Measurements from ENCODE around the gene XRCC6. TPM values are rescaled to one million over a fixed set of nuclear protein-coding genes. Genes with fewer than 3 reads are reported as not detected.
"Not testable (repeated sequence)": the region's sequence is repeated elsewhere in the genome, so short reads cannot be mapped to it uniquely, and the experiment has no call there.

XRCC6 gene
- total RNA-seq, 2 experiments from 2014 or later, result 302 to 308 TPM

GRCh38 chr22:41650821-41651220 is 29.7 kb downstream of the XRCC6 start:
- H3K9me3 Mint-ChIP-seq (ENCODE audit: insufficient read depth), result no peaks in the 10 kb centered on the region
- no peak overlapping the region for H3K4me3 Mint-ChIP-seq
- ChIA-PET POLR2A (no interaction called here), CTCF (interaction anchor here (5.0 kb wide), 1 partner anchor 16 kb away, joined by 40 read pairs; no protein-coding TSS in a partner anchor)
- peaks cover 17% of the 10 kb centered on the region for H3K4me1 Mint-ChIP-seq (ENCODE audit: low read depth)
- peaks cover 51% of the 10 kb centered on the region for H3K36me3 Mint-ChIP-seq (ENCODE audit: low read depth)
- DNase-seq (no peak), ATAC-seq (no peak)
- H3K27me3 Mint-ChIP-seq (ENCODE audit: low read depth), result no peaks in the 10 kb centered on the region
- no peak overlapping the region for H3K27ac Mint-ChIP-seq

DNA sequence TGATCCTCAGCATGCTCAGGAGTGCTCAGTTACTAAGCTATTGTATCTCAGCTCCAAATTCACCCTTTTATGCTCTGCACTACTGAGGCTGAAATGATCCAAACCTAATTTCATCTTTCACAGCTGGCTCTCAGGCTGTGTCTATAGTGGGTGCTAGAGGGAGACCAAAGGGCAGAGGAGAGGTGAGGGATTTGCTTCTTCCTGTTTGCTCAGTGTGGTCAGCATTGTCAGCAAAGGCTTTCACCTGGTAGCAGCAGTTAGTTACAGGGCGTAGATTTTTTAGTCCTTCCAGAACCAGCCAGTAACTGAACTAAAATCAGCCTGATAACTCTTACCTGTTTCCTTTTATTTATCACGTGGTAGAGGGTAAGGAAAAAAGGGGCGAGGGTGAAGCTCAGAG is 33.2 kb downstream of the XRCC6 start:
- peak overlapping the region; percentile 30 for H3K27ac Mint-ChIP-seq
- ChIA-PET POLR2A (interaction anchor here (0.9 to 2.1 kb wide), 2 partner anchors 33 to 35 kb away, joined by 3 to 5 read pairs; partner anchors contain the start of genes DESI1, SNU13 and XRCC6), CTCF (interaction anchor here (5.0 kb wide), 1 partner anchor 12 kb away, joined by 40 read pairs; no protein-coding TSS in a partner anchor)
- no peaks in the 10 kb centered on the region for H3K27me3 Mint-ChIP-seq (ENCODE audit: low read depth)
- H3K9me3 Mint-ChIP-seq (ENCODE audit: insufficient read depth), result no peaks in the 10 kb centered on the region
- H3K4me3 Mint-ChIP-seq, result no peak overlapping the region
- no peak for ATAC-seq
- peaks cover 8% of the 10 kb centered on the region for H3K4me1 Mint-ChIP-seq (ENCODE audit: low read depth)
- no peak for DNase-seq
- H3K36me3 Mint-ChIP-seq (ENCODE audit: low read depth), result peaks cover 59% of the 10 kb centered on the region

- no peaks in the 10 kb centered on the region for H3K9me3 Mint-ChIP-seq (ENCODE audit: insufficient read depth)
- CTCF ChIA-PET, result interaction anchor here (2.1 to 2.8 kb wide), 2 partner anchors 10 to 41 kb away, joined by 5 to 25 read pairs; no protein-coding TSS in a partner anchor
Measured at GRCh38 chr22:41656556-41656955, 35.5 kb downstream of the XRCC6 start.

DNA sequence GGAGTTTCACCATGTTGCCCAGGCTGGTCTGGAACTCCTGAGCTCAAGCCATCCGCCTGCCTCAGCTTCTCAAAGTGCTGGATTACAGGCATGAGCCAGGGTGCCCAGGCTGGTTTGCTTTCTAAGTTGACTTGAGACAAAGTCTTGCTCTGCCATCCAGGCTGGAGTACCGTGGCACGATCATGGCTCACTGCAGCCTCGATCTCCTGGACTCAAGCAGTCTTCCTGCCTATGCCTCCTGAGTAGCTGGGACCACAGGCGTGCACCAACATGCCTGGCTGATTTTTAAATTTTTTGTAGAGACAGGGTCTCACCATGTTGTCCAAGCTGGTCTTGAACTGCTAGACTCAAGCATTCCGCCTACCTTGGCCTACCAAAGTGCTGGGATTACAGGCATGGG is 36.6 kb downstream of the XRCC6 start:
- H3K9me3 Mint-ChIP-seq (ENCODE audit: insufficient read depth), result no peaks in the 10 kb centered on the region
- H3K27me3 Mint-ChIP-seq (ENCODE audit: low read depth), result no peaks in the 10 kb centered on the region
- ChIA-PET POLR2A (interaction anchor here (3.0 kb wide), 1 partner anchor 9 kb away, joined by 11 read pairs; no protein-coding TSS in a partner anchor), CTCF (interaction anchor here (2.1 to 2.8 kb wide), 2 partner anchors 9 to 40 kb away, joined by 5 to 25 read pairs; no protein-coding TSS in a partner anchor)
- no peak for ATAC-seq
- H3K36me3 Mint-ChIP-seq (ENCODE audit: low read depth), result peaks cover 63% of the 10 kb centered on the region
- DNase-seq, result no peak
- H3K27ac Mint-ChIP-seq, result no peak overlapping the region
- peaks cover 8% of the 10 kb centered on the region for H3K4me1 Mint-ChIP-seq (ENCODE audit: low read depth)
- no peak overlapping the region for H3K4me3 Mint-ChIP-seq

More at GRCh38 chr22:41656556-41656955, 35.5 kb downstream of the XRCC6 start:
- Mint-ChIP-seq H3K4me3 (no peak overlapping the region), H3K27ac (no peak overlapping the region), H3K4me1 (ENCODE audit: low read depth) (peaks cover 8% of the 10 kb centered on the region), H3K36me3 (ENCODE audit: low read depth) (peaks cover 67% of the 10 kb centered on the region), H3K27me3 (ENCODE audit: low read depth) (no peaks in the 10 kb centered on the region)
- ATAC-seq (no peak), DNase-seq (no peak)
- POLR2A ChIA-PET, result interaction anchor here (3.0 kb wide), 1 partner anchor 10 kb away, joined by 11 read pairs; no protein-coding TSS in a partner anchor

DNA sequence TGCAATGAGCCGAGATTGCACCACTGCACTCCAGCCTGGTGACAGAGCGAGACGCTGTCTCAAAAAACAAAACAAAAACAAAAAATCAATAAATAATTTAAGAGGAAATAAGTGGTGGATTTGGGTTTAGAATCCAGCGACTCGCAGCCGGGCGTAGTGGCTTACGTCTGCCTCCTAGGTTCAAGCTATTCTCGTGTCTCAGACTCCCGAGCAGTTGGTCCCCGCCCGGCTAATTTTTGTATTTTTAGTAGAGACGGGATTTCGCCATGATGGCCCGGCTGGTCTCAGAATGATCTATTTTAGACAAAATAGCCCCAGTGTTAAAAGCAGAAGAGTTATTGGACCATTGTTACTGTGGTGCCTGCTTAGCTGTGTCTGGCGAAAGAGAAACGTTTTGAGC is 37.8 kb downstream of the XRCC6 start:
- no peaks in the 10 kb centered on the region for H3K9me3 Mint-ChIP-seq (ENCODE audit: insufficient read depth)
- H3K4me1 Mint-ChIP-seq (ENCODE audit: low read depth), result peaks cover 6% of the 10 kb centered on the region
- ChIA-PET CTCF (interaction anchor here (2.1 to 2.8 kb wide), 2 partner anchors 8 to 38 kb away, joined by 5 to 25 read pairs; no protein-coding TSS in a partner anchor), POLR2A (interaction anchor here (3.0 kb wide), 1 partner anchor 8 kb away, joined by 11 read pairs; no protein-coding TSS in a partner anchor)
- peaks cover 65% of the 10 kb centered on the region for H3K36me3 Mint-ChIP-seq (ENCODE audit: low read depth)
- no peak overlapping the region for H3K4me3 Mint-ChIP-seq
- DNase-seq, result no peak
- H3K27me3 Mint-ChIP-seq (ENCODE audit: low read depth), result no peaks in the 10 kb centered on the region
- no peak for ATAC-seq
- H3K27ac Mint-ChIP-seq, result no peak overlapping the region

DNA sequence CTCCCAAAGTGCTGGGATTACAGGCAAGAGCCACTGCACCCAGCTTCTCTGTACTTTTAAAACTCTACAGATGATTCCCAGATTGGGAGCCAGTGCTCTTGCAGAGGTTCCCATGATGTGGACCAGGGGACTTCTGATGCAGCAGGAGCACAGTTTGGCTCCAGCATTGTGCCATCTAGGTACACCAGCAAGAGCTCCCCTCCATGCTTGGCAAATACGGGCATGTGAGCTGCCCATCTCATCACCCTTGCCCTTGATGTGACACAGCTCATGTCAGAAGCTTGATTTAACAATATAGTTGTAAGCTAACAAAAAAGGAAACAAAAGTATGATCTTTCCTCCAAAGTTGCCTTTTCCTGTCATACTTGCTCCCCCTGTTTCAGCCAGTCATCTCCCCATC is 38.8 kb downstream of the XRCC6 start:
- no peak overlapping the region for H3K4me3 Mint-ChIP-seq
- H3K36me3 Mint-ChIP-seq (ENCODE audit: low read depth), result peaks cover 66% of the 10 kb centered on the region
- no peaks in the 10 kb centered on the region for H3K9me3 Mint-ChIP-seq (ENCODE audit: insufficient read depth)
- ChIA-PET CTCF (interaction anchor here (0.7 kb wide), 1 partner anchor 37 kb away, joined by 3 read pairs; no protein-coding TSS in a partner anchor), POLR2A (no interaction called here)
- H3K4me1 Mint-ChIP-seq (ENCODE audit: low read depth), result peaks cover under 1% of the 10 kb centered on the region
- no peak for ATAC-seq
- no peaks in the 10 kb centered on the region for H3K27me3 Mint-ChIP-seq (ENCODE audit: low read depth)
- no peak for DNase-seq
- H3K27ac Mint-ChIP-seq, result no peak overlapping the region

DNA sequence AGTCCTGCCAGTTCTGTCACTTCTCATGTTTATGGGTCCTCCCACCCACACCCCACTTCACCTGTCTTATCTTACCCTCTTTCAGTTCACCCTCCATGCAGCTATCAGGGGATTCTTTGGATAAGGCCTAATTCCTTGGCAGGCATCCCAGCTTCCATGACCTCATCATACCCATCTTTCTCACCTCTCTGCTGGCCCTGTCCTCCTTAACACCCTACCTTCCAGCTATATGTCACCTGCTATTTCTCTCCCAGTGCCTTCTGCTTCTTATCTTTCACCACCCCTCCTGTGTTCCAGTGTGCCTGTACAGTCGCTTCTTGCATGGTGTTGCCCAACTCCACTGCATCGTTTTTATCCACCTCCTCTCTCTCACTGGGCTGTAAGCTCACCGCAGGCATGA is 39.3 kb downstream of the XRCC6 start:
- Mint-ChIP-seq H3K27ac (peak overlapping the region; percentile 36), H3K27me3 (ENCODE audit: low read depth) (no peaks in the 10 kb centered on the region), H3K4me1 (ENCODE audit: low read depth) (peaks cover 4% of the 10 kb centered on the region), H3K9me3 (ENCODE audit: insufficient read depth) (no peaks in the 10 kb centered on the region), H3K36me3 (ENCODE audit: low read depth) (peaks cover 70% of the 10 kb centered on the region), H3K4me3 (no peak overlapping the region)
- no peak for ATAC-seq
- no peak for DNase-seq
- POLR2A ChIA-PET, result no interaction called here
- CTCF ChIA-PET, result interaction anchor here (0.7 to 1.0 kb wide), 2 partner anchors 16 to 37 kb away, joined by 3 read pairs; no protein-coding TSS in a partner anchor

- ATAC-seq (no peak), DNase-seq (no peak)
- no peak overlapping the region for H3K27ac Mint-ChIP-seq
- H3K4me3 Mint-ChIP-seq, result no peak overlapping the region
- peaks cover 5% of the 10 kb centered on the region for H3K4me1 Mint-ChIP-seq (ENCODE audit: low read depth)
- ChIA-PET POLR2A (interaction anchor here (0.7 kb wide), 1 partner anchor 24 kb away, joined by 3 read pairs; no protein-coding TSS in a partner anchor), CTCF (interaction anchor here (1.0 kb wide), 1 partner anchor 16 kb away, joined by 3 read pairs; no protein-coding TSS in a partner anchor)
- no peaks in the 10 kb centered on the region for H3K27me3 Mint-ChIP-seq (ENCODE audit: low read depth)
- H3K36me3 Mint-ChIP-seq (ENCODE audit: low read depth), result peaks cover 69% of the 10 kb centered on the region
- no peaks in the 10 kb centered on the region for H3K9me3 Mint-ChIP-seq (ENCODE audit: insufficient read depth)
Measured at GRCh38 chr22:41661088-41661487, 40.0 kb downstream of the XRCC6 start.

- no peak for ATAC-seq
- POLR2A ChIA-PET, result interaction anchor here (0.7 kb wide), 1 partner anchor 23 kb away, joined by 3 read pairs; no protein-coding TSS in a partner anchor
Measured at GRCh38 chr22:41661713-41662112, 40.6 kb downstream of the XRCC6 start.

GRCh38 chr22:41663594-41663993 is 42.5 kb downstream of the XRCC6 start:
- CTCF ChIA-PET, result interaction anchor here (0.7 to 1.1 kb wide), 2 partner anchors 25 to 277 kb away, joined by 3 to 4 read pairs; partner anchors contain the start of gene SNU13
- DNase-seq; H3K4me3 Mint-ChIP-seq; POLR2A ChIA-PET; H3K9me3 Mint-ChIP-seq (ENCODE audit: insufficient read depth); ATAC-seq; H3K27me3 Mint-ChIP-seq (ENCODE audit: low read depth): not testable (repeated sequence)
- peak overlapping the region; percentile 40 for H3K27ac Mint-ChIP-seq
- peaks cover 56% of the 10 kb centered on the region for H3K36me3 Mint-ChIP-seq (ENCODE audit: low read depth)
- H3K4me1 Mint-ChIP-seq (ENCODE audit: low read depth), result peaks cover 16% of the 10 kb centered on the region

More at GRCh38 chr22:41661713-41662112, 40.6 kb downstream of the XRCC6 start:
- Mint-ChIP-seq H3K27ac (peak overlapping the region; percentile 20), H3K4me3 (no peak overlapping the region), H3K4me1 (ENCODE audit: low read depth) (peaks cover 7% of the 10 kb centered on the region), H3K9me3 (ENCODE audit: insufficient read depth) (no peaks in the 10 kb centered on the region), H3K27me3 (ENCODE audit: low read depth) (no peaks in the 10 kb centered on the region), H3K36me3 (ENCODE audit: low read depth) (peaks cover 68% of the 10 kb centered on the region)
- CTCF ChIA-PET, result interaction anchor here (1.0 kb wide), 1 partner anchor 17 kb away, joined by 3 read pairs; no protein-coding TSS in a partner anchor
- DNase-seq, result no peak

- no peak for ATAC-seq
- Mint-ChIP-seq H3K4me1 (ENCODE audit: low read depth) (peaks cover 16% of the 10 kb centered on the region), H3K27ac (peak overlapping the region; percentile 36), H3K27me3 (ENCODE audit: low read depth) (no peaks in the 10 kb centered on the region), H3K9me3 (ENCODE audit: insufficient read depth) (no peaks in the 10 kb centered on the region), H3K36me3 (ENCODE audit: low read depth) (peaks cover 56% of the 10 kb centered on the region), H3K4me3 (no peak overlapping the region)
- ChIA-PET POLR2A (interaction anchor here (1.1 kb wide), 3 partner anchors 20 to 76 kb away, joined by 3 read pairs; no protein-coding TSS in a partner anchor), CTCF (interaction anchor here (3.0 kb wide), 1 partner anchor 16 kb away, joined by 30 read pairs; no protein-coding TSS in a partner anchor)
- no peak for DNase-seq
Measured at GRCh38 chr22:41664490-41664889, 43.4 kb downstream of the XRCC6 start.

DNA sequence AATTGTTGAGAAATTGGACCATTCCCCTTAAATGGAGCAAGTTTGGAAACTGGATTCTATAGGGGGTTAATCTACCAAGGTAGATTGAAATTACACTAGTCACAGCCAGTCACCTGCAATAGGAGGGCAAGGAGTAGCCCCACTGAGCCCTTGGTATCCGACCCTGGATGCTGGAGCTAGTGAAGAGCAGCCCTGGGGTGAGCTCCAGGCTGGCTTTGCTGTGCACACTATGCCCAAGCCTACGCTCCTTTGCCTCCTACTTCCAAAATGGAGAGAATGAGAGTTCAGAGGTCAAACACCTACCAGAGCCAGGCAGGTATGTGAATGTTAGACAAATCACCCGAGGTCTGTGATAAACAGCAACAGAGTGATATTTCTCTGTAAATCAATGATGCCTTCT is 43.9 kb downstream of the XRCC6 start:
- Mint-ChIP-seq H3K9me3 (ENCODE audit: insufficient read depth) (no peaks in the 10 kb centered on the region), H3K27me3 (ENCODE audit: low read depth) (no peaks in the 10 kb centered on the region), H3K36me3 (ENCODE audit: low read depth) (peaks cover 54% of the 10 kb centered on the region), H3K4me1 (ENCODE audit: low read depth) (peaks cover 16% of the 10 kb centered on the region), H3K4me3 (no peak overlapping the region), H3K27ac (peak overlapping the region; percentile 36)
- ChIA-PET CTCF (interaction anchor here (0.7 to 3.0 kb wide), 2 partner anchors 15 to 276 kb away, joined by 3 to 30 read pairs; no protein-coding TSS in a partner anchor), POLR2A (interaction anchor here (1.1 kb wide), 3 partner anchors 20 to 76 kb away, joined by 3 read pairs; no protein-coding TSS in a partner anchor)
- ATAC-seq (no peak), DNase-seq (no peak)
